Esophagus (tissue), 2 donors: ENCODE data around the gene CCDC146. TPM values are rescaled to one million over a fixed set of nuclear protein-coding genes. Genes with fewer than 3 reads are reported as not detected.
A peak's percentile ranks its signal among the peaks of the same experiment; 100 is the strongest.

Experiments used
- H3K27ac ChIP-seq, 2 donors: one replicate each; pipeline ENCODE4 v1.5.1; 2013; ENCODE audit warnings: low read depth in 2 of 2, mild to moderate bottlenecking in 2 of 2, inconsistent platforms in 1 of 2, low read length in 1 of 2, moderate library complexity in 1 of 2
- H3K27me3 ChIP-seq, 2 donors: one replicate each; pipeline ENCODE4 v1.6.1; 2013; ENCODE audit warnings: low read length in 2 of 2, control low read depth in 1 of 2, mild to moderate bottlenecking in 1 of 2; ENCODE audit not compliant: insufficient read depth in 2 of 2, control insufficient read depth in 1 of 2
- H3K36me3 ChIP-seq, 2 donors: one replicate each; pipeline ENCODE4 v1.6.1; 2013; ENCODE audit warnings: low read length in 1 of 2; ENCODE audit not compliant: control insufficient read depth in 2 of 2, insufficient read depth in 2 of 2
- H3K4me1 ChIP-seq, 2 donors: one replicate each; pipeline ENCODE4 v1.6.1; 2013; ENCODE audit warnings: low read length in 1 of 2; ENCODE audit not compliant: control insufficient read depth in 2 of 2, insufficient read depth in 2 of 2
- H3K4me3 ChIP-seq, 2 donors: one replicate each; pipeline ENCODE4 v1.5.1; 2013; ENCODE audit warnings: low read length in 2 of 2, mild to moderate bottlenecking in 2 of 2, low read depth in 1 of 2, moderate library complexity in 1 of 2
- H3K9me3 ChIP-seq, 2 donors: one replicate each; pipeline ENCODE4 v1.6.1; 2013; ENCODE audit warnings: mild to moderate bottlenecking in 2 of 2, low read depth in 1 of 2, low read length in 1 of 2, moderate library complexity in 1 of 2; ENCODE audit not compliant: control insufficient read depth in 2 of 2, insufficient read depth in 1 of 2
- WGBS, 2 donors: extraction: QIAGEN DNeasy Blood & Tissue Kit; methylation state at CpG; one replicate each; pipeline ENCODE4 v1.1.7; 2013; 5-methylcytosine and 5-hydroxymethylcytosine counted together
- polyA plus RNA-seq, 2 donors: library from polyadenylated mRNA; stranded (reverse); fragments of 200-250 nt; gene quantifications; one replicate each; pipeline ENCODE4 v1.2.3, GENCODE V29; 2013
- donor health status: healthy with polysubstance abuse.
- donor health status: Bipolar disorder and iron deficiency.

Gene CCDC146
- polyA plus RNA-seq, 2 donors, result 4.5 to 11.9 TPM

- Histone ChIP-seq H3K4me1 (no peaks in the 10 kb centered on the region), H3K9me3 (no peaks in the 10 kb centered on the region), H3K36me3 (peaks cover 0 to 6% of the 10 kb centered on the region in 2 donors), H3K27ac (peak overlapping the region in 1 of 2 donors; percentile 15), H3K4me3 (no peak overlapping the region), H3K27me3 (no peaks in the 10 kb centered on the region)
- 88 to 93% methylated on average over 2 of the region's 2 CpGs for WGBS, 2 donors
Observed at GRCh38 chr7:77242068-77242467, 119.7 kb downstream of the CCDC146 start.

DNA sequence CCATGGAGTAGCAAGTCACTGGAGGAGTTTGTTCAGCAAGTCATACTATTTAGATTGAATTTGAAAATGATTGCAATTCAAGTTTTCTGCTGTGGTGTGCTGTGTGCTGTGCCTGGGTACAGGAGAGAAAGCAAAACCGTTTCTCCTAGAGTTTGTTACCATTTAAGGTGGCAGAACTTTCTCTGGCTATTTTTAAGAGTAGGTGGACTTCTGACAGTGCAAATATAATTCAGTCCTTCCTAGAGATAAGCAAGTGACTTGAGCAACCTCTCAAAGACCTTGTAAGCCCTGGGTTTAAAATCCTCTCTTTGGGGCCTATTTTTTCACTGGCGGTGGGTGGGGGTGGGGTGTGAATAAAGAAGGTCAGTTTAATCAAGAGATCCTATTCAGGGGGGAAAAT is 120.1 kb downstream of the CCDC146 start:
- no peak overlapping the region for H3K27ac ChIP-seq
- H3K36me3 ChIP-seq, result peaks cover 0 to 4% of the 10 kb centered on the region in 2 donors
- no peaks in the 10 kb centered on the region for H3K27me3 ChIP-seq
- no peaks in the 10 kb centered on the region for H3K4me1 ChIP-seq
- WGBS, 2 donors, result 65 to 77% methylated on average over 2 of the region's 2 CpGs
- no peak overlapping the region for H3K4me3 ChIP-seq
- no peaks in the 10 kb centered on the region for H3K9me3 ChIP-seq

DNA sequence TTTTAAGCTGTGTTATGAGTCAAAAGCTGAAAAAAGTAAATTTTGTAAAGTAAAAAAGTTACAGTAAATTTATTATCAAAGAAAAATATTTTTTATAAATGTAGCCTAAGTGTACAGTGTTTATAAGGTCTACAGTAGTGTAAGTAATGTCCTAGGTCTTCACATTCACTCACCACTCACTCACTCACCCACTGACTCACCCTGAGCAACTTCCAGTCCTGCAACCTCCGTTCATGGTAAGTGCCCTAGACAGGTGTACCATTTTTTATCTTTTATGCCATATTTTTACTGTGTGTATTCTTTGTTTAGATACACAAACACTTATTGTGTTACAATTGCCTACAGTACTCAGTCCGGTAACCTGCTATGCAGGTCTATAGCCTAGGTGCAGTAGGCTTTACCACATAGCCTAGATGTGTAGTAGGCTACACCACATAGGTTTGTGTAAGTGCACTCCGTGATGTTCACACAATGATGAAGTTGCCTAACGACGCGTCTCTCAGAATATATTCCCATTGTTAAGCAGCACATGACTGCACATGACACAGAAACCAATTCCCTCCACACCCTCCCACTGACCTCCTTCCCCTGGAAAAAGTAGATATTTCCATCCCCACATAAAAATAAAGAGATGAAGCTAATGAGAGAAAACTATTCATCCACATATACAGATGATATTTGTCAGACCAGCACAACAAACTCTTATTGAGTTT is 122.0 kb downstream of the CCDC146 start:
- no peak overlapping the region for H3K4me3 ChIP-seq
- peaks cover 0 to 2% of the 10 kb centered on the region in 2 donors for H3K36me3 ChIP-seq
- WGBS, 2 donors, result 86 to 87% methylated on average over 6 of the region's 6 CpGs
- H3K9me3 ChIP-seq, result no peaks in the 10 kb centered on the region
- H3K4me1 ChIP-seq, result no peaks in the 10 kb centered on the region
- H3K27me3 ChIP-seq, result no peaks in the 10 kb centered on the region
- no peak overlapping the region for H3K27ac ChIP-seq

- Histone ChIP-seq H3K36me3 (peaks cover 0 to 2% of the 10 kb centered on the region in 2 donors), H3K27ac (peak overlapping the region in 1 of 2 donors; percentile 49), H3K27me3 (no peaks in the 10 kb centered on the region), H3K4me1 (no peaks in the 10 kb centered on the region), H3K9me3 (no peaks in the 10 kb centered on the region), H3K4me3 (no peak overlapping the region)
- WGBS, 2 donors, result 64 to 76% methylated on average over 7 of the region's 7 CpGs
Observed at GRCh38 chr7:77245015-77245755, 122.8 kb downstream of the CCDC146 start.

DNA sequence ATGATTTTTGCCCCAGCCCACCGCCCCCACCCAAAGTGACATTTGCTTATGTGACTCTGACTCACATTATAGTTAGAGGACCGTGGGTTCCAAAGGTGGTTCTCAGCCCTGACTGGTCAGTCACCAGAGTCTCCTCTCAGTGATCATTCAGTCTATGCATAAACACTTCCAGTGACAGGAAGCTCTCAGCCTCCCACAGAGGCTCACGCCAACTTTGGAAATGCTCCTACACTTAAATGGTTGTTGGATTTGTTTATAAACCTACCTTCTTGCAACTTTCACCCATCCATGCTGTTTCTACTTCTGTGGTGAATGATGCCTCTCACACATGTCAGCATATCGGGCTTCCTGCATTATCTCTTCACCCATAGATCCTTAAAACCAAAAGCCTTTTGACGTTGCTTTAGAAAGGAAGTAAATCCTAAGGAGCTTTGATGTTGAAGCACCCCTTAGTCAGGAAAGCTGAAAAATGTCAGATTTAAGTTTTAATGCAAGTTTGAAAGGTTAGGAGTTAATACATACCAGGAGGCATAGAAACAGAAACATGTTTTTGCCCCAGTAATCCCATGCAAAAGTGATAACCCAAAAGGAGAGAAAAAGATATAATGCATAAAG is 123.7 kb downstream of the CCDC146 start:
- Histone ChIP-seq H3K27me3 (no peaks in the 10 kb centered on the region), H3K4me3 (no peak overlapping the region), H3K27ac (no peak overlapping the region), H3K9me3 (no peaks in the 10 kb centered on the region), H3K4me1 (no peaks in the 10 kb centered on the region), H3K36me3 (peaks cover 0 to 2% of the 10 kb centered on the region in 2 donors)
- 66 to 74% methylated on average over 5 of the region's 5 CpGs for WGBS, 2 donors

DNA sequence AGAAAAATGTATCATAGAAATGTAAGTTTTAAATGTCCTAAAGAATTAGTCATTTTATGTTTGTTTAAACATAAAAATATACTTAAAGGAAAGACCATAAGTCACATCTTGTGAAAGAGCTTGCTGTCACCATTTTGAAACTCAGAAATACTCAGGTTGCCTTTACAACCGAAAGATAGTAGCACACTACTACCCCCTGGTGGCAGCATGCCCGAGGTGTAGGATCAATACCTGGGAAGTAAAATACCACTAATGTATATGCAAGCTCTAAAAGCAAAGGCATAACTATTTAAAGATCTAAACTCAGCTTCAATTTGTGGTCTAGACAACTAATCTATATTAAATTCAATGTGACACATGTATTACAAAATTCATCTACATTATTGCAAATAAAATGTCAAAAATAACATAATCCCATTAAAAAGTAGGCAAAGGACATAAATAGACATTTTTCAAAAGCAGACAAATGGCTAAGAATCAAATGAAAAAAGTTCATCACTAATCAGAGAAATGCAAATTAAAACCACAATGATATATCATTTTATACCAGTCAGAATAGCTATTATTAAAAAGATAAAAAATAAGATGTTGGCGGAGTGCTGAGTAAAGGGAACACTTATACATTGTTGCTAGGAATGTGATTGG is 124.9 kb downstream of the CCDC146 start:
- 32 to 33% methylated on average over 3 of the region's 3 CpGs for WGBS, 2 donors
- no peak overlapping the region for H3K4me3 ChIP-seq
- peaks cover 0 to 2% of the 10 kb centered on the region in 2 donors for H3K36me3 ChIP-seq

DNA sequence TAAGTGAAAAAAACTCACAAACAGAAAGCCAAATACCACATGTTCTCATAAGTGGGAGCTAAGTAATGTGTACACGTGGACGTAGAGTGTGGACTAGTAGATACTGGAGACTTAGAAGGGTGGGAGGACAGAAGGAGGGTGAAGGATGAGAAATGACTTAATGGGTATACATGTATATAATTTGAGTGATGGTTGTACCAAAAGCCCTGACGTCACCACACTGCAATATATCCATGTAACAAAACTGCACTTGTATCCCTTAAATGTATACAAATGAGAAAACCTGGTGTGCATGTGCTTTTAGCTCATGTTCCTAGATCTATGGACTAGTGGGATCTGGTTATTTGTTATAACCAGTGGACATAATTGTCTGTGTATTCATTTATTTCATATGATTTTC is 125.7 kb downstream of the CCDC146 start:
- no peaks in the 10 kb centered on the region for H3K27me3 ChIP-seq
- H3K36me3 ChIP-seq, result peaks cover 0 to 2% of the 10 kb centered on the region in 2 donors
- H3K27ac ChIP-seq, result no peak overlapping the region
- H3K9me3 ChIP-seq, result no peaks in the 10 kb centered on the region
- no peaks in the 10 kb centered on the region for H3K4me1 ChIP-seq
- no peak overlapping the region for H3K4me3 ChIP-seq
- WGBS, 2 donors, result 86 to 90% methylated on average over 3 of the region's 3 CpGs

More for the DNA sequence above, 124.9 kb downstream of the CCDC146 start:
- no peak overlapping the region for H3K27ac ChIP-seq
- no peaks in the 10 kb centered on the region for H3K9me3 ChIP-seq
- no peaks in the 10 kb centered on the region for H3K27me3 ChIP-seq
- H3K4me1 ChIP-seq, result no peaks in the 10 kb centered on the region

DNA sequence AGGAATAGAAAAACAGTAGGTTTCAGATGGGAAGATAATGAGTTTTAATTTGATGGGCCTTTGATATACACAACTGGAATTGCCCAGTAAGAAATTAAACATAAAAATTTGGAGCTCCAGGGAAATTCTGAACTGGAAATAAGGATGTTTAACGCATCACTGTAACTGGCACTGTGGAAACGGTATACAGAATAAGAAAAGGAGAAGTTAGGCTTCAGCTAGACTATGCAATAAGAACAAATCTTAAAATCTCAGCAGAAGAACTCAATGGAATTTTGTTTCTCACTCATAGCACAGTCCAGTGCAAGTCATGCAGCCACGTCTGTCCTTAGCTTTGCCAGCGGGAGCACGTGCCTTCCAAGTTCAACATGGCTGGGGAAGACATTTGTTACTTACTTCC is 130.1 kb downstream of the CCDC146 start:
- WGBS, 2 donors, result 86 to 89% methylated on average over 5 of the region's 5 CpGs
- no peaks in the 10 kb centered on the region for H3K9me3 ChIP-seq
- no peak overlapping the region for H3K27ac ChIP-seq

GRCh38 chr7:77253151-77253550 is 130.7 kb downstream of the CCDC146 start:
- WGBS, 2 donors, result 75 to 81% methylated on average over 3 of the region's 3 CpGs
- H3K36me3 ChIP-seq, result no peaks in the 10 kb centered on the region

More for the DNA sequence above, 130.1 kb downstream of the CCDC146 start:
- Histone ChIP-seq H3K27me3 (no peaks in the 10 kb centered on the region), H3K4me3 (no peak overlapping the region), H3K36me3 (no peaks in the 10 kb centered on the region), H3K4me1 (no peaks in the 10 kb centered on the region)

More at GRCh38 chr7:77253151-77253550, 130.7 kb downstream of the CCDC146 start:
- Histone ChIP-seq H3K9me3 (no peaks in the 10 kb centered on the region), H3K27me3 (no peaks in the 10 kb centered on the region), H3K4me1 (no peaks in the 10 kb centered on the region), H3K4me3 (no peak overlapping the region), H3K27ac (no peak overlapping the region)
